Mesenchymal stem cell (in vitro differentiated cells and primary cell): ENCODE measurements around the gene KCTD16.

Experiments used
- DNase-seq: peaks from one replicate; pipeline ENCODE4 v3.0.0-alpha.2; 2013
- H2AFZ ChIP-seq: one replicate; pipeline ENCODE4 v1.6.1; 2013; ENCODE audit warnings: low read depth, mild to moderate bottlenecking, control low read depth, inconsistent platforms, low read length, moderate library complexity
- H2AK5ac ChIP-seq: 2 replicates; pipeline ENCODE4 v1.6.1; 2013; ENCODE audit warnings: low read length, moderate library complexity, mild to moderate bottlenecking, inconsistent platforms; ENCODE audit not compliant: severe bottlenecking
- H2BK120ac ChIP-seq: one replicate; pipeline ENCODE4 v1.6.1; 2013; ENCODE audit warnings: low read depth, mild to moderate bottlenecking, inconsistent platforms, low read length, moderate library complexity
- H2BK12ac ChIP-seq, 2 experiments: one replicate each; pipeline ENCODE4 v1.6.1; 2013; ENCODE audit warnings: inconsistent platforms in 2 of 2, low read length in 2 of 2, mild to moderate bottlenecking in 2 of 2, moderate library complexity in 2 of 2, control low read depth in 1 of 2
- H2BK15ac ChIP-seq: one replicate; pipeline ENCODE4 v1.6.1; 2013; ENCODE audit warnings: mild to moderate bottlenecking, low read depth, inconsistent platforms; ENCODE audit not compliant: poor library complexity, severe bottlenecking
- H2BK5ac ChIP-seq: 2 replicates; pipeline ENCODE4 v1.6.1; 2013; ENCODE audit warnings: low read depth, mild to moderate bottlenecking, low read length, control low read depth, inconsistent platforms; ENCODE audit not compliant: poor library complexity, severe bottlenecking
- H3K14ac ChIP-seq, 2 experiments: one replicate each; pipeline ENCODE4 v1.6.1; 2013; ENCODE audit warnings: inconsistent platforms in 2 of 2, low read length in 2 of 2, control low read depth in 1 of 2, mild to moderate bottlenecking in 1 of 2, moderate library complexity in 1 of 2
- H3K18ac ChIP-seq, 2 experiments: one replicate each; pipeline ENCODE4 v1.6.1; 2013; ENCODE audit warnings: inconsistent platforms in 2 of 2, low read length in 2 of 2, control low read depth in 1 of 2, low read depth in 1 of 2, mild to moderate bottlenecking in 1 of 2
- H3K23ac ChIP-seq, 2 experiments: one replicate each; pipeline ENCODE4 v1.6.1; 2013; ENCODE audit warnings: inconsistent platforms in 2 of 2, low read length in 2 of 2, mild to moderate bottlenecking in 2 of 2, moderate library complexity in 2 of 2, control low read depth in 1 of 2
- H3K27ac ChIP-seq: 2 replicates; pipeline ENCODE4 v1.5.1; 2013; ENCODE audit warnings: mild to moderate bottlenecking, moderate library complexity, low read length, control low read depth, inconsistent platforms; ENCODE audit not compliant: poor library complexity, severe bottlenecking
- H3K27me3 ChIP-seq, 2 experiments: 2 replicates each; pipeline versions ENCODE4 v1.6.1 to v1.7.0; 2013; ENCODE audit warnings: low read length in 2 of 2, mild to moderate bottlenecking in 2 of 2, moderate library complexity in 2 of 2, control low read depth in 1 of 2, inconsistent platforms in 1 of 2; ENCODE audit not compliant: control insufficient read depth in 1 of 2, insufficient read depth in 1 of 2
- H3K36me3 ChIP-seq, 2 experiments: 2 replicates each; pipeline versions ENCODE4 v1.6.1 to v1.7.0; 2013; ENCODE audit warnings: low read length in 2 of 2, control low read depth in 1 of 2, inconsistent platforms in 1 of 2, low read depth in 1 of 2, mild to moderate bottlenecking in 1 of 2; ENCODE audit not compliant: insufficient read depth in 2 of 2, control insufficient read depth in 1 of 2
- H3K4ac ChIP-seq, 2 experiments: one replicate each; pipeline ENCODE4 v1.6.1; 2013; ENCODE audit warnings: inconsistent platforms in 2 of 2, low read length in 2 of 2, mild to moderate bottlenecking in 2 of 2, moderate library complexity in 2 of 2, control low read depth in 1 of 2, low read depth in 1 of 2
- H3K4me1 ChIP-seq: 2 replicates; pipeline ENCODE4 v1.6.1; 2013; ENCODE audit warnings: low read depth, low read length, control low read depth; ENCODE audit not compliant: control insufficient read depth, insufficient read depth
- H3K4me2 ChIP-seq: 2 replicates; pipeline ENCODE4 v1.6.1; 2013; ENCODE audit warnings: low read length, mild to moderate bottlenecking, inconsistent platforms; ENCODE audit not compliant: poor library complexity, severe bottlenecking
- H3K4me3 ChIP-seq, 2 experiments: 2 replicates each; pipeline versions ENCODE4 v1.5.1 to v1.7.0; 2013; ENCODE audit warnings: low read length in 2 of 2, mild to moderate bottlenecking in 2 of 2, control low read depth in 1 of 2, low read depth in 1 of 2; ENCODE audit not compliant: insufficient read depth in 1 of 2
- H3K79me1 ChIP-seq: replicated peaks from 2 replicates; pipeline ENCODE4 v1.6.1; 2013; ENCODE audit warnings: mild to moderate bottlenecking, control low read depth, low read length, inconsistent platforms; ENCODE audit not compliant: poor library complexity, severe bottlenecking
- H3K9ac ChIP-seq: 2 replicates; pipeline ENCODE4 v1.7.0; 2013; ENCODE audit warnings: mild to moderate bottlenecking, low read length, moderate library complexity
- H3K9me3 ChIP-seq: 2 replicates; pipeline ENCODE4 v1.7.0; 2013; ENCODE audit warnings: mild to moderate bottlenecking, low read length; ENCODE audit not compliant: control insufficient read depth
- H4K8ac ChIP-seq: one replicate; pipeline ENCODE4 v1.6.1; 2013; ENCODE audit warnings: inconsistent platforms, mild to moderate bottlenecking, low read length, moderate library complexity
- H4K91ac ChIP-seq: one replicate; pipeline ENCODE4 v1.6.1; 2013; ENCODE audit warnings: mild to moderate bottlenecking, low read length, inconsistent platforms
- WGBS: methylation state at CpG from one replicate; pipeline ENCODE4 v1.1.7; 2013; ENCODE audit warnings: mixed read lengths; 5-methylcytosine and 5-hydroxymethylcytosine counted together

KCTD16 gene

DNA sequence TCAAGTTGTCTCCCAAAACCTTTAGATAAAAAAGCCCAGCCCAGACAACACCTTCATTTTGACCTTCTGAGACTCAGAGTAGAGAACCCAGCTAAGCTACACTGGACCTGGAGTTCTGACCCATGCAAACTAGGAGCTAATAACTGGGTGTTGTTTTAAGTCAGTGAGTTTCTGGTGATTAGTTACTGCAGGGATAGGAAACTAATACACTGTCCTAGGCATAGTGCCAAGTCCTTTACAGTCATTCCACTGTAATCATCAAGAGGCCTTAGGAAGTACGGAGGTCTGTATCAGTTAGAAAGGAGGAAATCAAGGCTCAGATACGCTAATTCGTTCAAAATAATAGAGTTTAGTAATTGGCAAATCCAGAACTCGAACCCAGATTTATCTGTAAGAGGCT, 197.9 kb downstream of the KCTD16 start:
- Histone ChIP-seq H2AFZ (no peak overlapping the region), H3K4me1 (no peaks in the 10 kb centered on the region), H4K91ac (no peak overlapping the region), H3K9ac (no peak overlapping the region), H2BK15ac (no peak overlapping the region), H3K27ac (no peak overlapping the region), H4K8ac (no peak overlapping the region), H3K4me2 (no peak overlapping the region), H2BK12ac (no peak overlapping the region), H3K4ac (no peak overlapping the region), H3K4me3 (no peak overlapping the region), H3K9me3 (no peaks in the 10 kb centered on the region), H3K14ac (no peak overlapping the region), H3K27me3 (no peaks in the 10 kb centered on the region), H3K79me1 (no peaks in the 10 kb centered on the region), H2BK5ac (no peak overlapping the region), H3K23ac (no peak overlapping the region), H2AK5ac (no peak overlapping the region), H2BK120ac (no peak overlapping the region), H3K18ac (no peak overlapping the region), H3K36me3 (no peaks in the 10 kb centered on the region)
- DNase-seq: peak; percentile 34
- 89% methylated on average over 4 of the region's 4 CpGs for WGBS

DNA sequence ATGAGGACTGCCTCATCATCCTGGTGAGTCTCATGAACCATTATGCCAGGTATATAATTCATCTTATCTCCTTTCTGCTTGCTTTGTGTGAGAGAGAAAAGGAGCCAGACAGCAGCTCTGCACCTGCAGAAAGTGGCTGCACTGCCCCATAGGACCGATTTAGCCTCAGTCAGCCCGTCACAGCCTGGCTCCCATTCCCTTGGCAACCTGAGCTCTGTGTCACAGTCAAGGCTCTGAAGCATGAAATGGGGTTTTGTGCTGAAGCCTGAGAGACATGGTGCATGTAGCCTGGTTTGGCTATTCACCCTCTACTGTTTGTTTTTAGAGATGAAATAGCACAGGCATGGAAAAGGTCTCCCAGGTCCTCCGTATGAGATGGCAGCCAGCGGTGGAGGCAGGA, 198.3 kb downstream of the KCTD16 start:
- WGBS: 89% methylated on average over 2 of the region's 4 CpGs
- Histone ChIP-seq H2AK5ac (no peak overlapping the region), H3K4me1 (no peaks in the 10 kb centered on the region), H3K18ac (no peak overlapping the region), H3K4me3 (no peak overlapping the region), H4K8ac (no peak overlapping the region), H3K79me1 (no peaks in the 10 kb centered on the region), H2AFZ (no peak overlapping the region), H3K9ac (no peak overlapping the region), H3K36me3 (no peaks in the 10 kb centered on the region), H3K4ac (no peak overlapping the region), H2BK12ac (no peak overlapping the region), H2BK15ac (no peak overlapping the region), H3K27me3 (no peaks in the 10 kb centered on the region), H2BK5ac (no peak overlapping the region), H3K27ac (no peak overlapping the region), H4K91ac (no peak overlapping the region), H3K23ac (no peak overlapping the region), H2BK120ac (no peak overlapping the region), H3K4me2 (no peak overlapping the region), H3K9me3 (no peaks in the 10 kb centered on the region), H3K14ac (no peak overlapping the region)
- no peak for DNase-seq

DNA sequence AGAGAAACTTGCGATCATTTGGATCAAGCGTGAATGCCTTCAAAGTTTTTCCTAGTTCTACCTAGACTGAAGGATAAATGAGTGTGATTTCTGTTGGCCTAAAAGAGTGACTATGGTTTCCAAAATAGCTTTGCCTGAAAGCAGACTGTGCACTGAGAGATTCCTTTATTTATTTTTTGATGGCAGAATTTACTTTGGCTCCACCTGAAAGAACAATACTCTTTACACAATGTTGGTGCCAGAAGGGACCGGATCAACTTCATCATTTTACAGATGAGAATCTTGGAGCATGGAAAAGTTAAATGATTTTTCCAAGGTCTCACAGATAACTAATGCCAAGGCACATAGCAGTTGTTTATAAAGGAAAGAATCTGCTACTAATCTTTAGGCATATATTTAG, 199.6 kb downstream of the KCTD16 start:
- H3K9me3 ChIP-seq: no peaks in the 10 kb centered on the region
- no peaks in the 10 kb centered on the region for H3K79me1 ChIP-seq
- WGBS: 92% methylated on average over 2 of the region's 3 CpGs
- H4K91ac ChIP-seq: no peak overlapping the region
- no peaks in the 10 kb centered on the region for H3K27me3 ChIP-seq
- no peaks in the 10 kb centered on the region for H3K36me3 ChIP-seq
- no peak overlapping the region for H2AK5ac ChIP-seq
- H3K9ac ChIP-seq: no peak overlapping the region
- H3K18ac ChIP-seq: no peak overlapping the region
- H3K14ac ChIP-seq: no peak overlapping the region
- H2BK5ac ChIP-seq: no peak overlapping the region
- DNase-seq: no peak
- no peak overlapping the region for H2AFZ ChIP-seq
- no peak overlapping the region for H3K4ac ChIP-seq
- no peak overlapping the region for H4K8ac ChIP-seq
- H2BK120ac ChIP-seq: no peak overlapping the region
- no peak overlapping the region for H3K27ac ChIP-seq
- no peak overlapping the region for H3K23ac ChIP-seq
- no peak overlapping the region for H3K4me2 ChIP-seq
- no peak overlapping the region for H3K4me3 ChIP-seq
- H2BK12ac ChIP-seq: no peak overlapping the region
- H3K4me1 ChIP-seq: no peaks in the 10 kb centered on the region
- H2BK15ac ChIP-seq: no peak overlapping the region

DNA sequence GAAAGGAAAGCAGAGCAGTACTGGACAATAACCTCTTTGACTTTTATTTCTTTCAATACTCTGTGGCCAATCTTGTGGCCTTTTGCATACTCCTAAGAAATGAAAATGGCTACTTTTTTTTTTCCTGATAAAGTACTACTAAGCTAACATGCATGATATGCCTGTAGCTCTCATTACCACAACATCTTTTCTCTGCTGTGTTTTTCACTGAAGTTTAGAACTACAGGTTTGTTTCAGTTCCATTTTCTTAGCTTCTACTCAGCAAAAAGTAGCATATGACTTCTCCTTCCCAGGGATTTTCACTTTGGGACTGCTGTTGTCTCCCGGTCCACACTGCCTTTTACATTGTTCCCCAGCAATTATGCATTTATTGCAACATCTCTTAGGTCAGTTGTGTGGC, 204.0 kb downstream of the KCTD16 start:
- Histone ChIP-seq H2BK12ac (no peak overlapping the region), H3K4me2 (no peak overlapping the region), H4K91ac (no peak overlapping the region), H3K27me3 (no peaks in the 10 kb centered on the region), H2AK5ac (no peak overlapping the region), H3K14ac (no peak overlapping the region), H4K8ac (no peak overlapping the region), H3K18ac (no peak overlapping the region), H3K79me1 (no peaks in the 10 kb centered on the region), H2BK15ac (no peak overlapping the region), H3K27ac (no peak overlapping the region), H2AFZ (no peak overlapping the region), H3K4me3 (no peak overlapping the region), H3K36me3 (no peaks in the 10 kb centered on the region), H2BK5ac (no peak overlapping the region), H3K9ac (no peak overlapping the region), H2BK120ac (no peak overlapping the region), H3K23ac (no peak overlapping the region), H3K9me3 (no peaks in the 10 kb centered on the region), H3K4me1 (no peaks in the 10 kb centered on the region), H3K4ac (no peak overlapping the region)
- no peak for DNase-seq
- 86% methylated on average over 1 of the region's 1 CpG for WGBS
